GM10248 (cell line): ENCODE data around the gene GRAMD2B.

Experiments used
- CTCF ChIA-PET: fragments of 300-600 bp; sonication (Branson Sonifier 250); formaldehyde crosslinking; extraction: SDS; loops from one replicate; lab custom pipeline; 2021; ENCODE audit warnings: antibody characterized with exemption; lab: Yijun Ruan, JAX
- POLR2A ChIA-PET: fragments of 350-650 bp; sonication (Branson Sonifier 250); formaldehyde crosslinking; extraction: SDS; loops from one replicate; lab custom pipeline; 2020; ENCODE audit warnings: antibody characterized with exemption; lab: Yijun Ruan, JAX
- DNase-seq: peaks from one replicate; pipeline ENCODE4 v3.0.0; 2012; ENCODE audit errors: extremely low spot score
- CTCF ChIP-seq: IDR thresholded peaks from 2 replicates; pipeline ENCODE4 v1.5.1; 2012; ENCODE audit warnings: mild to moderate bottlenecking, low read depth; ENCODE audit errors: extremely low read depth, missing control alignments, control extremely low read depth

Gene GRAMD2B

GRCh38 chr5:126484253-126484652 is 61.0 kb downstream of the GRAMD2B start:
- CTCF ChIA-PET = interaction anchor here (1.3 to 2.3 kb wide), 2 partner anchors 16 to 47 kb away, joined by 3 to 14 read pairs; no protein-coding TSS in a partner anchor
- no peak for DNase-seq
- POLR2A ChIA-PET = no interaction called here
- no peak for TF ChIP-seq CTCF

- POLR2A ChIA-PET = no interaction called here
- TF ChIP-seq CTCF = no peak
- CTCF ChIA-PET = interaction anchor here (7.3 kb wide), 1 partner anchor 13 kb away, joined by 79 read pairs; no protein-coding TSS in a partner anchor
- DNase-seq = no peak
Observed at GRCh38 chr5:126486332-126486731, 63.1 kb downstream of the GRAMD2B start.

GRCh38 chr5:126487596-126487995 is 64.4 kb downstream of the GRAMD2B start:
- DNase-seq = no peak
- ChIA-PET CTCF (interaction anchor here (1.5 to 7.3 kb wide), 3 partner anchors 12 to 149 kb away, joined by 6 to 79 read pairs (median 6); no protein-coding TSS in a partner anchor), POLR2A (no interaction called here)
- TF ChIP-seq CTCF = no peak

- CTCF ChIA-PET = interaction anchor here (0.9 to 7.3 kb wide), 4 partner anchors 11 to 150 kb away, joined by 3 to 79 read pairs (median 6); no protein-coding TSS in a partner anchor
- TF ChIP-seq CTCF = no peak
- no peak for DNase-seq
- POLR2A ChIA-PET = no interaction called here
Observed at GRCh38 chr5:126488443-126489065, 65.3 kb downstream of the GRAMD2B start.

- ChIA-PET POLR2A (no interaction called here), CTCF (interaction anchor here (0.7 to 7.3 kb wide), 7 partner anchors 9 to 148 kb away, joined by 3 to 79 read pairs (median 3); no protein-coding TSS in a partner anchor)
- no peak for DNase-seq
- no peak for TF ChIP-seq CTCF
Observed at GRCh38 chr5:126490167-126490940, 67.1 kb downstream of the GRAMD2B start.

- peak; percentile 56 for TF ChIP-seq CTCF
- DNase-seq = no peak
- CTCF ChIA-PET = interaction anchor here (0.9 to 1.7 kb wide), 3 partner anchors 8 to 139 kb away, joined by 3 to 5 read pairs (median 3); no protein-coding TSS in a partner anchor
- POLR2A ChIA-PET = no interaction called here
Observed at GRCh38 chr5:126492939-126493338, 69.7 kb downstream of the GRAMD2B start.
